GM12878 (cell line): Measurements from ENCODE around the gene PMPCA.
"Not testable (repeated sequence)": the region's sequence is repeated elsewhere in the genome, so short reads cannot be mapped to it uniquely, and the experiment has no call there.

ENCODE experiments used
- CHD4 ChIP-seq: fragments of 200-600 bp; sonication (generic); IDR thresholded peaks from 2 replicates; pipeline ENCODE4 v1.6.1; 2016; ENCODE audit warnings: mild to moderate bottlenecking
- EP300 ChIP-seq, 2 experiments: fragments of 150-350 bp in 1 of 2; IDR thresholded peaks; 2 replicates each; pipeline ENCODE4 v1.6.1; 2011 to 2012; ENCODE audit warnings: low read depth in 2 of 2, low read length in 2 of 2, borderline replicate concordance in 1 of 2, improper control_type of control experiment in 1 of 2, inconsistent platforms in 1 of 2; ENCODE audit not compliant: control insufficient read depth in 1 of 2
- NBN ChIP-seq: fragments of 450-650 bp; IDR thresholded peaks from 2 replicates; pipeline ENCODE4 v1.6.1; 2016
- NRF1 ChIP-seq: conservative IDR thresholded peaks from 2 replicates; pipeline ENCODE4 v1.6.1; 2011; ENCODE audit warnings: mild to moderate bottlenecking, low read depth, low read length, improper control_type of control experiment
- POLR2A ChIP-seq: IDR thresholded peaks from 2 replicates; pipeline ENCODE4 v1.6.1; 2011; ENCODE audit warnings: low read depth, mild to moderate bottlenecking, low read length
- TAF1 ChIP-seq: IDR thresholded peaks from 2 replicates; pipeline ENCODE4 v1.6.1; 2011; ENCODE audit warnings: mild to moderate bottlenecking, low read depth, low read length, borderline replicate concordance
- TARDBP ChIP-seq: IDR thresholded peaks from 2 replicates; pipeline ENCODE4 v1.6.1; 2016; ENCODE audit warnings: borderline replicate concordance
- ZNF24 ChIP-seq: fragments of 450-650 bp; IDR thresholded peaks from 2 replicates; pipeline ENCODE4 v1.6.1; 2017; ENCODE audit warnings: antibody characterized with exemption, mild to moderate bottlenecking
- TF ChIP-seq, protein P1 (sequence below), 3 experiments: IDR thresholded peaks in 2 of 3; conservative IDR thresholded peaks in 1 of 3; 2 replicates each; pipeline ENCODE4 v1.5.1; 2011; ENCODE audit warnings: low read depth in 3 of 3, low read length in 3 of 3, mild to moderate bottlenecking in 3 of 3, control low read depth in 2 of 3, moderate library complexity in 2 of 3, inconsistent platforms in 1 of 3, mixed read lengths in 1 of 3; ENCODE audit not compliant: control insufficient read depth in 2 of 3, insufficient read depth in 1 of 3; ENCODE audit errors: extremely low read depth in 1 of 3
- TF ChIP-seq, protein P2 (sequence below): fragments of 450-650 bp; formaldehyde crosslinking; IDR thresholded peaks from 2 replicates; pipeline ENCODE4 v1.4.0; 2020; ENCODE audit warnings: mild to moderate bottlenecking, moderate library complexity

DNA sequence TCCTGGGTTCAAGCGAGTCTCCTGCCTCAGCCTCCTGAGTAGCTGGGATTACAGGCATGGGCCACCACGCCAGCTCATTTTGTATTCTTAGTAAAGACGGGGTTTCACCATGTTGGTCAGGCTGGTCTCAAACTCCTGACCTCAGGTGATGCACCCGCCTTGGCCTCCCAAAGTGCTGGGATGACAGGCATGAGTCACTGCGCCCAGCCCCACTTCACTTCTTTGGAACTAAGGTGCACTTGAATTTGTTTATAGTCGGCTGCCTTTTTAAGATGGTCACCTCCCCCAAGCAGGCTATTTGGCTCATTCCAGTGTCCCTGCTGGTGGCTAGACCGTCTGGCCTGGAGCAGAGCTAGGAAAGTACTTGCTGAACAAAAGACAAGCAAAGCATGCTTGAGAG, 14.9 kb downstream of the PMPCA start:
- TF ChIP-seq CHD4; ZNF24; TAF1; EP300 (IDR thresholded peaks at IDR 0.05; ENCODE audit: borderline replicate concordance in 1 of 2, control insufficient read depth in 1 of 2, low read depth in 2 of 2, low read length in 2 of 2); NBN; TARDBP; POLR2A; NRF1: not testable (repeated sequence)
- TF ChIP-seq, protein P1, sequence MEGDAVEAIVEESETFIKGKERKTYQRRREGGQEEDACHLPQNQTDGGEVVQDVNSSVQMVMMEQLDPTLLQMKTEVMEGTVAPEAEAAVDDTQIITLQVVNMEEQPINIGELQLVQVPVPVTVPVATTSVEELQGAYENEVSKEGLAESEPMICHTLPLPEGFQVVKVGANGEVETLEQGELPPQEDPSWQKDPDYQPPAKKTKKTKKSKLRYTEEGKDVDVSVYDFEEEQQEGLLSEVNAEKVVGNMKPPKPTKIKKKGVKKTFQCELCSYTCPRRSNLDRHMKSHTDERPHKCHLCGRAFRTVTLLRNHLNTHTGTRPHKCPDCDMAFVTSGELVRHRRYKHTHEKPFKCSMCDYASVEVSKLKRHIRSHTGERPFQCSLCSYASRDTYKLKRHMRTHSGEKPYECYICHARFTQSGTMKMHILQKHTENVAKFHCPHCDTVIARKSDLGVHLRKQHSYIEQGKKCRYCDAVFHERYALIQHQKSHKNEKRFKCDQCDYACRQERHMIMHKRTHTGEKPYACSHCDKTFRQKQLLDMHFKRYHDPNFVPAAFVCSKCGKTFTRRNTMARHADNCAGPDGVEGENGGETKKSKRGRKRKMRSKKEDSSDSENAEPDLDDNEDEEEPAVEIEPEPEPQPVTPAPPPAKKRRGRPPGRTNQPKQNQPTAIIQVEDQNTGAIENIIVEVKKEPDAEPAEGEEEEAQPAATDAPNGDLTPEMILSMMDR (IDR thresholded peaks at IDR 0.05 in 2 of 3, conservative IDR thresholded peaks at IDR 0.05 in 1 of 3; ENCODE audit: control insufficient read depth in 2 of 3, extremely low read depth in 1 of 3, insufficient read depth in 1 of 3, low read depth in 3 of 3, low read length in 3 of 3) = not testable (repeated sequence)
- TF ChIP-seq, protein P2, sequence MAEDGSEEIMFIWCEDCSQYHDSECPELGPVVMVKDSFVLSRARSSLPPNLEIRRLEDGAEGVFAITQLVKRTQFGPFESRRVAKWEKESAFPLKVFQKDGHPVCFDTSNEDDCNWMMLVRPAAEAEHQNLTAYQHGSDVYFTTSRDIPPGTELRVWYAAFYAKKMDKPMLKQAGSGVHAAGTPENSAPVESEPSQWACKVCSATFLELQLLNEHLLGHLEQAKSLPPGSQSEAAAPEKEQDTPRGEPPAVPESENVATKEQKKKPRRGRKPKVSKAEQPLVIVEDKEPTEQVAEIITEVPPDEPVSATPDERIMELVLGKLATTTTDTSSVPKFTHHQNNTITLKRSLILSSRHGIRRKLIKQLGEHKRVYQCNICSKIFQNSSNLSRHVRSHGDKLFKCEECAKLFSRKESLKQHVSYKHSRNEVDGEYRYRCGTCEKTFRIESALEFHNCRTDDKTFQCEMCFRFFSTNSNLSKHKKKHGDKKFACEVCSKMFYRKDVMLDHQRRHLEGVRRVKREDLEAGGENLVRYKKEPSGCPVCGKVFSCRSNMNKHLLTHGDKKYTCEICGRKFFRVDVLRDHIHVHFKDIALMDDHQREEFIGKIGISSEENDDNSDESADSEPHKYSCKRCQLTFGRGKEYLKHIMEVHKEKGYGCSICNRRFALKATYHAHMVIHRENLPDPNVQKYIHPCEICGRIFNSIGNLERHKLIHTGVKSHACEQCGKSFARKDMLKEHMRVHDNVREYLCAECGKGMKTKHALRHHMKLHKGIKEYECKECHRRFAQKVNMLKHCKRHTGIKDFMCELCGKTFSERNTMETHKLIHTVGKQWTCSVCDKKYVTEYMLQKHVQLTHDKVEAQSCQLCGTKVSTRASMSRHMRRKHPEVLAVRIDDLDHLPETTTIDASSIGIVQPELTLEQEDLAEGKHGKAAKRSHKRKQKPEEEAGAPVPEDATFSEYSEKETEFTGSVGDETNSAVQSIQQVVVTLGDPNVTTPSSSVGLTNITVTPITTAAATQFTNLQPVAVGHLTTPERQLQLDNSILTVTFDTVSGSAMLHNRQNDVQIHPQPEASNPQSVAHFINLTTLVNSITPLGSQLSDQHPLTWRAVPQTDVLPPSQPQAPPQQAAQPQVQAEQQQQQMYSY (CRISPR knock-in tag) = not testable (repeated sequence)
